ENCODE data around the gene SLC12A4. TPM values are rescaled to one million over a fixed set of nuclear protein-coding genes. Genes with fewer than 3 reads are reported as not detected.
A peak's percentile ranks its signal among the peaks of the same experiment; 100 is the strongest.

Gene SLC12A4
- total RNA-seq, 2 experiments from 2014 or later = 43.9 to 48.7 TPM

- DNase-seq (no peak), ATAC-seq (ENCODE audit: low read depth) (no peak)
- H3K36me3 Mint-ChIP-seq = peaks cover 17% of the 10 kb centered on the region
- H3K9me3 Mint-ChIP-seq = no peaks in the 10 kb centered on the region
- H3K27ac Mint-ChIP-seq = no peak overlapping the region
- POLR2A ChIA-PET = no interaction called here
- no peaks in the 10 kb centered on the region for H3K27me3 Mint-ChIP-seq
- H3K4me3 Mint-ChIP-seq = no peak overlapping the region
- H3K4me1 Mint-ChIP-seq = peaks cover 17% of the 10 kb centered on the region
Observed at GRCh38 chr16:67932462-67932840, 36.0 kb downstream of the SLC12A4 start.

DNA sequence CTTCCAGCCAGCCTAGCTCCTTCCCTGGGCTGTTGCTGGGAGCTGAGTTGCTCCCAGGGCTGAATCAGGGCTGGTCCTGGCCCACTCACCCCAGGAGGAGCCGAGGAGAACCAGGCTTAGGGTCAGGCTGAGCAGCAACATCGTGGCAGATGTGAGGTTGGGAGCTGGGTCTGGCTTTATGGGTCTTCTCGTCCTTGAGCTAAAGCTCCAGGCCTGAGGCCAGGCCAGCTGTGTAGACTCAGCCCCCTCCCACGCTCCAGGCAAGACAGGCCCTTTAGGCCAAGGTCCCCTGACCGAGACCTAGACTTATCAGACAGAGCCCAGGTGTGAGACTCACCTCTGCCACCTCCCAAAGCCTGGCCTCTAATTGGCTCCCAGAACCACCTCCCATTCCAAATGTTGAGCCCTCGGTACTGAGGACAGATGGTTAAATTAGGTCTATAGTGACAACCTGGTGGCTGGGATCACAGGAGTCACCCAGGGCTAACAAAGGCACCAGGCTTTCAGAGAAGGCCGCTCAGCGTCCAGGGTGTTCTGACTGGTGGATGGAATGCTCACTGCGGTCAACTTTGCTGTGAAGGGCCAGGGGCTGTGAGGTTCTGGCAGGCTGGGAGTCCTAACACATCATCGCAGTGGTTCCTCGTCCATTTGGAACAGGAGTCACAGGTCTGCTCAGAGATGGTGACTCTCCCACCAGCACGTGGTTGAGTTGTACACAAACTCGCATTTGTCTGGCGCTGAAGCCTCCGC lies 36.5 kb downstream of the SLC12A4 start, which contains the start of gene CTRL:
Gene CTRL (minus strand): TSS at position 151 of the 750 bp plus-strand sequence. CDS start 10 bp downstream, at position 141.
- Mint-ChIP-seq H3K9me3 (no peaks in the 10 kb centered on the region), H3K27ac (no peak within 1 kb of the TSS)

GRCh38 chr16:67930678-67931211 lies 37.7 kb downstream of the SLC12A4 start:
- H3K9me3 Mint-ChIP-seq = no peaks in the 10 kb centered on the region
- POLR2A ChIA-PET = interaction anchor here (1.1 kb wide), 1 partner anchor 45 kb away, joined by 3 read pairs; no protein-coding TSS in a partner anchor
- no peak overlapping the region for H3K4me3 Mint-ChIP-seq
- no peak for ATAC-seq (ENCODE audit: low read depth)
- H3K27me3 Mint-ChIP-seq = no peaks in the 10 kb centered on the region
- peak; percentile 26 for DNase-seq
- H3K36me3 Mint-ChIP-seq = peaks cover 13% of the 10 kb centered on the region
- no peak overlapping the region for H3K27ac Mint-ChIP-seq
- peaks cover 11% of the 10 kb centered on the region for H3K4me1 Mint-ChIP-seq

More for the DNA sequence above, 36.5 kb downstream of the SLC12A4 start, which contains the start of gene CTRL:
- ATAC-seq (ENCODE audit: low read depth) (no peak), DNase-seq (no peak)
- no peaks in the 10 kb centered on the region for H3K27me3 Mint-ChIP-seq
- H3K4me3 Mint-ChIP-seq = no peak within 1 kb of the TSS
- POLR2A ChIA-PET = interaction anchor here (1.1 kb wide), 2 partner anchors 9 to 46 kb away, joined by 3 to 8 read pairs; no protein-coding TSS in a partner anchor
- peaks cover 11% of the 10 kb centered on the region for H3K4me1 Mint-ChIP-seq
- H3K36me3 Mint-ChIP-seq = peaks cover 15% of the 10 kb centered on the region

- ATAC-seq (ENCODE audit: low read depth) (no peak), DNase-seq (peak; percentile 25)
- peak overlapping the region; percentile 67 for H3K27ac Mint-ChIP-seq
- H3K4me1 Mint-ChIP-seq = peaks cover 7% of the 10 kb centered on the region
- H3K27me3 Mint-ChIP-seq = no peaks in the 10 kb centered on the region
- peaks cover 8% of the 10 kb centered on the region for H3K36me3 Mint-ChIP-seq
- POLR2A ChIA-PET = no interaction called here
- no peak overlapping the region for H3K4me3 Mint-ChIP-seq
- H3K9me3 Mint-ChIP-seq = no peaks in the 10 kb centered on the region
Observed at GRCh38 chr16:67930191-67930590, 38.2 kb downstream of the SLC12A4 start.

DNA sequence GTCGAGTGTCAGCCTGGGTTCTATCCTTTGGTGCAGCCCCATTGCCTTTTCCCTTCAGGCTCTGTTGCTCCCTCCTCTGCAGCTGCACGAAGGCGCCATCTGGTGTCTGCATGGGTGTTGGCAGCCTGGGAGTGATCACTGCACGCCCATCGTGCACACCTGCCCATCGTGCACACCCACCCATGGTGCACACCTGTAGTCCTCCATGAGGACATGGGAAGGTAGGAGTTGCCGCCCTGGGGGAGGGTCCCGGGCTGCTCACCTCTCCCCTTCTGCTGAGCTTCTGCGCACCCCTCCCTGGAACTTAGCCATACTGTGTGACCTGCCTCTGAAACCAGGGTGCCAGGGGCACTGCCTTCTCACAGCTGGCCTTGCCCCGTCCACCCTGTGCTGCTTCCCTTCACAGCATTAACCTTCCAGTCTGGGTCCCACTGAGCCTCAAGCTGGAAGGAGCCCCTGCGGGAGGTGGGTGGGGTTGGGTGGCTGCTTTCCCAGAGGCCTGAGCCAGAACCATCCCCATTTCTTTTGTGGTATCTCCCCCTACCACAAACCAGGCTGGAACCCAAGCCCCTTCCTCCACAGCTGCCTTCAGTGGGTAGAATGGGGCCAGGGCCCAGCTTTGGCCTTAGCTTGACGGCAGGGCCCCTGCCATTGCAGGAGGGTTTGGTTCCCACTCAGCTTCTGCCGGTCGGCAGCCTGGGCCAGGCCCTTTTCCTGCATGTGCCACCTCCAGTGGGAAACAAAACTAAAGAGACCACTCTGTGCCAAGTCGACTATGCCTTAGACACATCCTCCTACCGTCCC lies 39.7 kb downstream of the SLC12A4 start:
- POLR2A ChIA-PET = interaction anchor here (0.6 to 1.6 kb wide), 4 partner anchors 12 to 45 kb away, joined by 3 to 6 read pairs (median 4); no protein-coding TSS in a partner anchor
- ATAC-seq (ENCODE audit: low read depth) = peak; percentile 83
- Mint-ChIP-seq H3K27ac (no peak overlapping the region), H3K4me3 (no peak overlapping the region), H3K4me1 (no peaks in the 10 kb centered on the region), H3K9me3 (no peaks in the 10 kb centered on the region), H3K36me3 (peaks cover 4% of the 10 kb centered on the region), H3K27me3 (no peaks in the 10 kb centered on the region)
- DNase-seq = peak; percentile 81

DNA sequence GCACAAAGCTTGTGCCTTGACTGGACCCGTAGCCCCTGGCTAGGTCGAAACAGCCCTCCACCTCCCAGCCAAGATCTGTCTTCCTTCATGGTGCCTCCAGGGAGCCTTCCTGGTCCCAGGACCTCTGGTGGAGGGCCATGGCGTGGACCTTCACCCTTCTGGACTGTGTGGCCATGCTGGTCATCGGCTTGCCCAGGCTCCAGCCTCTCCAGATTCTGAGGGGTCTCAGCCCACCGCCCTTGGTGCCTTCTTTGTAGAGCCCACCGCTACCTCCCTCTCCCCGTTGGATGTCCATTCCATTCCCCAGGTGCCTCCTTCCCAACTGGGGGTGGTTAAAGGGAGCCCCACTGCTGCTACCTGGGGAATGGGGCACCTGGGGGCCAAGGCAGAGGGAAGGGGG lies 40.3 kb downstream of the SLC12A4 start:
- H3K27ac Mint-ChIP-seq = no peak overlapping the region
- no peak for DNase-seq
- H3K4me1 Mint-ChIP-seq = no peaks in the 10 kb centered on the region
- POLR2A ChIA-PET = interaction anchor here (1.2 to 1.6 kb wide), 3 partner anchors 13 to 44 kb away, joined by 3 to 6 read pairs (median 4); no protein-coding TSS in a partner anchor
- no peaks in the 10 kb centered on the region for H3K27me3 Mint-ChIP-seq
- H3K9me3 Mint-ChIP-seq = no peaks in the 10 kb centered on the region
- no peak overlapping the region for H3K4me3 Mint-ChIP-seq
- H3K36me3 Mint-ChIP-seq = peaks cover 3% of the 10 kb centered on the region
- no peak for ATAC-seq (ENCODE audit: low read depth)

- Mint-ChIP-seq H3K27me3 (no peaks in the 10 kb centered on the region), H3K4me3 (no peak overlapping the region), H3K4me1 (peaks cover 3% of the 10 kb centered on the region), H3K27ac (no peak overlapping the region), H3K36me3 (peaks cover 3% of the 10 kb centered on the region), H3K9me3 (no peaks in the 10 kb centered on the region)
- peak; percentile 30 for DNase-seq
- POLR2A ChIA-PET = interaction anchor here (1.6 kb wide), 1 partner anchor 14 kb away, joined by 3 read pairs; no protein-coding TSS in a partner anchor
- ATAC-seq (ENCODE audit: low read depth) = no peak
Observed at GRCh38 chr16:67927131-67927941, 41.1 kb downstream of the SLC12A4 start.

GRCh38 chr16:67926181-67926750 lies 42.2 kb downstream of the SLC12A4 start:
- Mint-ChIP-seq H3K4me3 (no peak overlapping the region), H3K4me1 (peaks cover 6% of the 10 kb centered on the region), H3K27ac (no peak overlapping the region), H3K36me3 (peaks cover 1% of the 10 kb centered on the region), H3K9me3 (no peaks in the 10 kb centered on the region), H3K27me3 (no peaks in the 10 kb centered on the region)
- no peak for ATAC-seq (ENCODE audit: low read depth)
- POLR2A ChIA-PET = no interaction called here
- peak; percentile 29 for DNase-seq

DNA sequence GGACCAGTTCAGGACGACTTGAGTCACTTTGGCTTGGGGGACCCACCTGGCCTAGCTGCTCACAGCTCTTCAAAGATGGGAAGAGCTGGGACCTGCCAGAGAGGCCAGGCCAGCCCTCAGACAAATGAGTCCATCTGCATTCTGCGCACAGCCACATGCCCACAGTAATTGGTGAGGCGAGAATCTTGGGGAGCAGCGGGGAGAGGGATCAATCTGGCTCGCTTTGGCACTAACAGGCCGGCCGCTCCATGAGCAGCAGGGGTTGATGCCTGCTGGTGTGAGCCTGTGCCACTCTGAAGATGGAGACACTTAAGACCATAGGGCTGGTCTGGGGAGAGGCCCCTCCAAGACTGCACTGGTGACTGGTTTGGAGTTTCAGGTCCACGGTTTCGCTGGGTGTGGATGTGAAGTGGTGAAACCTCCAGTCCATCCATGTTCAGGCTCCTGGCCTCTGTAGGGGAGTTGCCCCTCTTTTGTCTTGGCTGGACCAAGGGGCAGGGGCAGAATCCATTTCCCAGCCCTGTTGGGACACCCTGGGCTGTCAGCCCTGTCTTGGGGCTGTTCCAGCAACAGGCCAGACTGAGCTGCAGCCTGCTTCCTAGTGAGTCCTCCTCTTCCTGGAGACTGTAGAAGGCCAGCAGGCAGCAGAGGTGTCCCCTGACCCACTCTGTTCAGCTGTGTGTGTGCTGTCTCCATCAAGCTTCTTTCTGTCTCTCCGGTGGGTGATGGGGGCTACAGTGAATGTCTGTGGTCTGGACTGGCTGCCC lies 44.1 kb downstream of the SLC12A4 start:
- Mint-ChIP-seq H3K27ac (no peak overlapping the region), H3K36me3 (peaks cover 1% of the 10 kb centered on the region)
- POLR2A ChIA-PET = interaction anchor here (0.6 to 1.2 kb wide), 3 partner anchors 10 to 405 kb away, joined by 3 to 4 read pairs (median 4); no protein-coding TSS in a partner anchor

DNA sequence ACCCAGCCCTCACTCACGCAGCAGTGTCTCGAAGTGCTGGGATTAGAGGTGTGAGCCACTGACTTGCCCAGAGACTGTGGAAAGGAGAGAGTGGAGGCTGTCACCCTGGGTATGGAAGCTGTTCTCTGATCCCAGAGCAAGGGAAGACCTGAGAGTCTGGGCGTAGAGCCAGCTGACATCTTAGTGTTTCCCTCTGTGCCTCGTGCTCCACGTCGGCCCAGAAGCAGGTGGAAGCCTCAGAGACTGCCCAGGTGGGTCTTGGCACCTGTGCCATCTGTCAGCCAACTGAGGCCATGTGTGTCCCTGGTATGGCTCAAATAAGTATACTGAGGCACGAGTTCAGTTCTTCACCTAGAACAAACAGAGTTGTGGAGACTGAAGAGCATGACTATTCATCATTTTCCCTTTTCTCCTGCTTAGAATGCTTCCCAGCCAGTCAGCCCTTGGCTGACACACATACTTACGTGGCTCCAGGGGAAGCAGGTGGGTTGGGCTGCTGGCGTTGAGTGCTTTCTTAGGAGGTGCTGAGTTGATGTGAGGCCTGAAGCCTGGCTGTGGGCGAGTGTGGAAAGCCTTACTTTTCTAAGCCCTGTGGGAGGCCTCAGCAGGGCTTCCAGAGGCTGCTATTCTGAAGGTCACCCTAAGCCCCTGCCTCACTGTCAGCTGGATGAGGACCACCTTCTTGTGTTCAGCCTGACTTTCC lies 44.9 kb downstream of the SLC12A4 start:
- POLR2A ChIA-PET = no interaction called here
- H3K9me3 Mint-ChIP-seq = no peaks in the 10 kb centered on the region
- peaks cover 1% of the 10 kb centered on the region for H3K36me3 Mint-ChIP-seq
- peaks cover 6% of the 10 kb centered on the region for H3K4me1 Mint-ChIP-seq
- DNase-seq (no peak), ATAC-seq (ENCODE audit: low read depth) (no peak)
- H3K27me3 Mint-ChIP-seq = no peaks in the 10 kb centered on the region
- H3K4me3 Mint-ChIP-seq = no peak overlapping the region
- H3K27ac Mint-ChIP-seq = no peak overlapping the region

More for the DNA sequence above, 44.1 kb downstream of the SLC12A4 start:
- no peaks in the 10 kb centered on the region for H3K27me3 Mint-ChIP-seq
- ATAC-seq (ENCODE audit: low read depth) (no peak), DNase-seq (no peak)
- H3K4me3 Mint-ChIP-seq = no peak overlapping the region
- H3K9me3 Mint-ChIP-seq = no peaks in the 10 kb centered on the region
- peaks cover 6% of the 10 kb centered on the region for H3K4me1 Mint-ChIP-seq

GRCh38 chr16:67922740-67923139 lies 45.7 kb downstream of the SLC12A4 start:
- no peak for DNase-seq
- Mint-ChIP-seq H3K27me3 (no peaks in the 10 kb centered on the region), H3K9me3 (no peaks in the 10 kb centered on the region), H3K36me3 (no peaks in the 10 kb centered on the region), H3K27ac (no peak overlapping the region), H3K4me1 (peaks cover 12% of the 10 kb centered on the region), H3K4me3 (no peak overlapping the region)
- POLR2A ChIA-PET = no interaction called here
- no peak for ATAC-seq (ENCODE audit: low read depth)
